ENCODE results near the gene PAQR3. TPM values are rescaled to one million over a fixed set of nuclear protein-coding genes. Genes with fewer than 3 reads are reported as not detected.

PAQR3 gene
- total and polyA plus RNA-seq, 10 of the 15 experiments (the other 5 are each of a cell fraction or from before 2014, with no cell fraction given) = 2.2 to 25.4 (median 7.2) TPM

DNA sequence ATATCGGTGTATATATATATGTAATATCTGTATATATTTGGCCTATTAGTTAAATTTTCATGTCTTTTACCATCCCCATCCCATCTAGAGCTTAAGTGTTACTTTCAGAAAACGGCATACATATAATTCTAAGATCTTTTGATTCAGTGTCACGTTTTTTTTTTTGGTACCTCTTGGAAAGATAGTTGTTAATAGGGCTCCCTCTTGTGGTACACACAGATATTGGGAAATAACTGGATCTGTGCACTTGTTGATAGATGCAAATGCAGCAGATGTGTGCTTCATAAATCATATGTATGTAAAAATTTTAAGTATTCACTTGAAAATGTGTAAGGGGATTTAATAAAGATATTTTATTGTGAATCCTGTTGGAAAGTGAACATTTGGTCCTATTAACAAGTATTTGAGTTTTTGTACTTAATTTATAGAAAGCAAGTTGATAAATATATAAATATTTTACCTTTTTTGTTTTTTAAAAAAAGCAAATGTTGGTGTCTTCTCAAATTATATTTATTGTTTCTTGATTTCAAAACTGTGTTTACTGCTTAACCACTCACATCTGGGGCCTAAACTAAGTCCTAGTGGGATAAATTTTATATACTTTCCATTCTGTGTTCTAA, 74.7 kb downstream of the PAQR3 start (continued):
- TF ChIP-seq ATF7 (IDR thresholded peaks at IDR 0.05; ENCODE audit: low read depth) = 0 out of 2 replicates have a peak, but pooled peaks have one; percentile 14
- TF ChIP-seq, protein P1, sequence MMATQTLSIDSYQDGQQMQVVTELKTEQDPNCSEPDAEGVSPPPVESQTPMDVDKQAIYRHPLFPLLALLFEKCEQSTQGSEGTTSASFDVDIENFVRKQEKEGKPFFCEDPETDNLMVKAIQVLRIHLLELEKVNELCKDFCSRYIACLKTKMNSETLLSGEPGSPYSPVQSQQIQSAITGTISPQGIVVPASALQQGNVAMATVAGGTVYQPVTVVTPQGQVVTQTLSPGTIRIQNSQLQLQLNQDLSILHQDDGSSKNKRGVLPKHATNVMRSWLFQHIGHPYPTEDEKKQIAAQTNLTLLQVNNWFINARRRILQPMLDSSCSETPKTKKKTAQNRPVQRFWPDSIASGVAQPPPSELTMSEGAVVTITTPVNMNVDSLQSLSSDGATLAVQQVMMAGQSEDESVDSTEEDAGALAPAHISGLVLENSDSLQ (IDR thresholded peaks at IDR 0.05) = 0 out of 2 replicates have a peak, but pooled peaks have one; percentile 17
- TF ChIP-seq NRF1 (conservative IDR thresholded peaks at IDR 0.05; ENCODE audit: low read depth, low read length) = no peak
- peak; percentile 87 for TF ChIP-seq ZNF384 (IDR thresholded peaks at IDR 0.05; ENCODE audit: borderline replicate concordance, low read depth, low read length)
- TF ChIP-seq SMC3 (IDR thresholded peaks at IDR 0.05; ENCODE audit: borderline replicate concordance, low read length) = peak; percentile 89
- no peak for TF ChIP-seq CHD1 (IDR thresholded peaks at IDR 0.05; ENCODE audit: low read depth, low read length)

DNA sequence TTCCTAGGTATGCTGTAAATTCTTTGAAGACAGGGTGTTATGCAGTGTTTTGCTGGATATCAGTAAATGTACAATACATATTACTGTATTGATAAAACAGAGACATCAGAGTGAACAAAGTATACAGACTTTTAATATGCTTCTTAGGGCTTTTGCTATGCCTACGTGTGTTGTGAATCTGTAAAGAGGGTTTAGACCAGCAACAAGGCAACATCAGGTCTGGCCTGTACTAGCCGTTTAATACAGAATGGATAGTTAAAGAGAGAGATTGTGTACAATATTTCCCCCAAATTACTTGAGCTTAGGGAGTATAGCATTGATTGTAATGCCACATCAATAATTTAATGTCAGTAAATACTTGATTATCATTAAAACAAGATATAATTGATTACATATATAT, 75.2 kb downstream of the PAQR3 start:
- Histone ChIP-seq H3K4me1 (ENCODE audit: control insufficient read depth, insufficient read depth, low read length) (peaks cover 7% of the 10 kb centered on the region), H3K27me3 (replicated peaks in 1 of 2; ENCODE audit: control insufficient read depth in 2 of 2, insufficient read depth in 2 of 2, low read length in 1 of 2) (no peaks in the 10 kb centered on the region), H3K9ac (ENCODE audit: control insufficient read depth, insufficient read depth, low read length) (no peak overlapping the region), H2AFZ (ENCODE audit: control insufficient read depth, low read depth, low read length) (no peak overlapping the region), H3K4me2 (ENCODE audit: control insufficient read depth, insufficient read depth) (peak overlapping the region; percentile 43), H3K27ac (ENCODE audit: control insufficient read depth, insufficient read depth) (peak overlapping the region; percentile 29; the same call in 1 of the 2 replicates), H3K9me3 (replicated peaks; ENCODE audit: control insufficient read depth, insufficient read depth, low read length) (no peaks in the 10 kb centered on the region), H3K79me2 (ENCODE audit: control insufficient read depth, insufficient read depth, low read length) (no peaks in the 10 kb centered on the region; the same call in 1 of the 2 replicates), H4K20me1 (ENCODE audit: control insufficient read depth, insufficient read depth) (no peaks in the 10 kb centered on the region), H3K36me3 (ENCODE audit: control insufficient read depth in 2 of 2, insufficient read depth in 2 of 2, low read length in 1 of 2) (peaks cover 3 to 17% of the 10 kb centered on the region in 2 experiments), H3K4me3 (no peak overlapping the region)
- DNase-seq (ENCODE audit: low read depth, low spot score) (no peak), ATAC-seq (peak; percentile 37), FAIRE-seq (no peak)
- POLR2A ChIA-PET = interaction anchor here (0.6 to 1.6 kb wide), 5 partner anchors 74 to 251 kb away, joined by 3 to 10 read pairs (median 4); no protein-coding TSS in a partner anchor
- RAD21 ChIA-PET (ENCODE audit: unreplicated experiment) = interaction anchor here (0.6 to 3.9 kb wide), 33 partner anchors 10 to 805 kb away, joined by 3 to 134 read pairs (median 6); partner anchors contain the start of gene BMP2K
- TF ChIP-seq MLLT1 (IDR thresholded peaks at IDR 0.05) = peak; percentile 89
- TF ChIP-seq E4F1 (IDR thresholded peaks at IDR 0.05; ENCODE audit: borderline replicate concordance, partially characterized antibody) = no peak
- TF ChIP-seq SREBF1 (IDR thresholded peaks at IDR 0.05; ENCODE audit: low read length) = no peak
- TF ChIP-seq, protein P1 (IDR thresholded peaks at IDR 0.05) = no peak
- no peak for TF ChIP-seq CHD1 (IDR thresholded peaks at IDR 0.05; ENCODE audit: low read depth, low read length)
- TF ChIP-seq NBN (IDR thresholded peaks at IDR 0.05) = no peak
- in situ Hi-C loops (cut with MboI) (no loop called here), intact Hi-C loops (cut with micrococcal nuclease; ENCODE audit: unreplicated experiment) (loop anchor here (1.0 to 10.0 kb wide), 7 partner anchors 87 to 905 kb away; partner anchors contain the start of genes BMP2K and FRAS1)
- SMC1A ChIA-PET (ENCODE audit: uncharacterized antibody, unreplicated experiment) = interaction anchor here (0.6 to 6.8 kb wide), 45 partner anchors 10 to 1603 kb away, joined by 3 to 184 read pairs (median 6); no protein-coding TSS in a partner anchor
- CTCF ChIA-PET = interaction anchor here (0.6 to 4.8 kb wide), 40 partner anchors 9 to 905 kb away, joined by 3 to 160 read pairs (median 6); no protein-coding TSS in a partner anchor
- no TSS peak for BruUV-seq (replicated peaks)
- 29% methylated on average over 2 of the region's 2 CpGs for WGBS (ENCODE audit: insufficient coverage, insufficient replicate concordance, low lambda C conversion rate, missing lambda C conversion rate)

All from GM12878 (cell line).